ENCODE measurements around the gene ELL2. TPM values are rescaled to one million over a fixed set of nuclear protein-coding genes. Genes with fewer than 3 reads are reported as not detected.
"Not testable (repeated sequence)": the region's sequence is repeated elsewhere in the genome, so short reads cannot be mapped to it uniquely, and the experiment has no call there.

The ELL2 gene
- total and polyA plus RNA-seq, 2 donors (not counting 1 experiment from before 2014, with no cell fraction given), result 7.2 to 27.0 TPM

DNA sequence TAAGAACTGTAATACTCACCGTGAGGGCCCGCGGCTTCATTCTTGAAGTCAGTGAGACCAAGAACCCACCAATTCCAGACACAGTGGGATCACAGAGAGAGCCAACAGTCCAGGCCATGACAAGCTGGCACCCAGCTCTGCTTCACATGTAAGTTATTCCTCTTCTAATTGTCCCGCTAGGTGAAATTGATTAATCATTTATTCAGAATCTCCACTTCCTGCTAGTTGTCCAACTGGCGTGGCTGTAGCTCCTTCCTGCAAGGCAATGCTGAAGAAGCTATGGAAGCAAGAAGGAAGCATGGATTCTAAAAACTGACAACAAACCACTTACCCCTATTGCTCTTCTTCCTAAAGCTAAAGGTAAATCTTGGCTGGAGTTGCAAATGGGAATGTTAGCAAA lies 109.1 kb downstream of the ELL2 start:
- ATAC-seq (ENCODE audit: low read depth), result no peak
- Mint-ChIP-seq H3K27me3 (no peaks in the 10 kb centered on the region), H3K4me3 (no peak overlapping the region), H3K4me1 (no peaks in the 10 kb centered on the region), H3K27ac (no peak overlapping the region), H3K9me3 (ENCODE audit: insufficient read depth) (no peaks in the 10 kb centered on the region)
- Histone ChIP-seq H3K4me1 (ENCODE audit: control insufficient read depth in 2 of 2, insufficient read depth in 2 of 2, low read length in 2 of 2) (no peaks in the 10 kb centered on the region), H3K4me3 (ENCODE audit: control extremely low read depth in 1 of 5, extremely low read depth in 1 of 5, insufficient read depth in 1 of 5, low read depth in 2 of 5, low read length in 4 of 5) (no peak overlapping the region), H3K27ac (ENCODE audit: low read length in 2 of 2) (no peak overlapping the region), H3K9ac (ENCODE audit: low read length) (no peak overlapping the region), H4K20me1 (ENCODE audit: control insufficient read depth, insufficient read depth, low read length, poor library complexity, severe bottlenecking) (no peaks in the 10 kb centered on the region), H3K79me2 (ENCODE audit: control insufficient read depth, insufficient read depth, low read length) (no peaks in the 10 kb centered on the region), H2AFZ (ENCODE audit: insufficient read depth, low read depth, low read length, poor library complexity, severe bottlenecking) (no peak overlapping the region), H3K4me2 (replicated peaks; ENCODE audit: low read depth, low read length, poor library complexity, severe bottlenecking) (no peak overlapping the region), H3K36me3 (replicated peaks in 1 of 2; ENCODE audit: control extremely low read depth in 1 of 2, control insufficient read depth in 1 of 2, extremely low read depth in 1 of 2, insufficient read depth in 2 of 2, low read length in 1 of 2) (no peaks in the 10 kb centered on the region), H3K27me3 (replicated peaks in 1 of 4; ENCODE audit: control extremely low read depth in 1 of 4, control insufficient read depth in 3 of 4, insufficient read depth in 4 of 4, low read length in 3 of 4) (no peaks in the 10 kb centered on the region), H3K9me3 (ENCODE audit: control extremely low read depth in 1 of 3, control insufficient read depth in 2 of 3, insufficient read depth in 1 of 3, low read length in 2 of 3) (no peaks in the 10 kb centered on the region)
- 93% methylated on average over 3 of the region's 5 CpGs for WGBS (ENCODE audit: insufficient coverage)
- intact Hi-C loops (cut with micrococcal nuclease), result no loop called here
- ChIA-PET POLR2A (interaction anchor here (1.0 kb wide), 1 partner anchor 9 kb away, joined by 10 read pairs; no protein-coding TSS in a partner anchor), CTCF (interaction anchor here (0.7 to 22.8 kb wide), 10 partner anchors 8 to 750 kb away, joined by 3 to 748 read pairs (median 8); no protein-coding TSS in a partner anchor)
- DNase-seq, result no peak
- TF ChIP-seq CTCF (IDR thresholded peaks at IDR 0.05) (no peak), EZH2 (IDR thresholded peaks at IDR 0.05; ENCODE audit: borderline replicate concordance, insufficient read depth, low read depth, low read length, poor library complexity, severe bottlenecking) (no peak)

DNA sequence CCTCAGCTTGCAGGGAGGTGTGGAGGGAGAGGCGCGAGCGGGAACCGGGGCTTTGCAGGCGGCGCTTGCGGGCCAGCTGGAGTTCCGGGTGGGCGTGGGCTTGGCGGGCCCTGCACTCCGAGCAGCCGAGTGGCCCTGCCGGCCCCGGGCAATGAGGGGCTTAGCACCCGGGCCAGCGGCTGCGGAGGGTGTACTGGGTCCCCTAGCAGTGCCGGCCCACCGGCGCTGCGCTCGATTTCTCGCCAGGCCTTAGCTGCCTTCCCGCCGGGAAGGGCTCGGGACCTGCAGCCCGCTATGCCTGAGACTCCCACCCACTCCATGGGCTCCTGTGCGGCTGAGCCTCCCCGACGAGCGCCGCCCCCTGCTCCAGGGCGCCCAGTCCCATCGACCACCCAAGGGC lies 110.5 kb downstream of the ELL2 start:
- H4K20me1 ChIP-seq (ENCODE audit: control insufficient read depth, insufficient read depth, low read length, poor library complexity, severe bottlenecking); DNase-seq; POLR2A ChIA-PET; H3K27ac Mint-ChIP-seq; ATAC-seq (ENCODE audit: low read depth); H3K9ac ChIP-seq (ENCODE audit: low read length); H3K27me3 ChIP-seq (replicated peaks in 1 of 4; ENCODE audit: control extremely low read depth in 1 of 4, control insufficient read depth in 3 of 4, insufficient read depth in 4 of 4, low read length in 3 of 4); H3K79me2 ChIP-seq (ENCODE audit: control insufficient read depth, insufficient read depth, low read length); H3K9me3 Mint-ChIP-seq (ENCODE audit: insufficient read depth); H3K4me3 Mint-ChIP-seq; H3K27ac ChIP-seq (ENCODE audit: low read length in 2 of 2); H3K4me1 ChIP-seq (ENCODE audit: control insufficient read depth in 2 of 2, insufficient read depth in 2 of 2, low read length in 2 of 2); H3K9me3 ChIP-seq (ENCODE audit: control extremely low read depth in 1 of 3, control insufficient read depth in 2 of 3, insufficient read depth in 1 of 3, low read length in 2 of 3); H3K27me3 Mint-ChIP-seq; H3K4me3 ChIP-seq (ENCODE audit: control extremely low read depth in 1 of 5, extremely low read depth in 1 of 5, insufficient read depth in 1 of 5, low read depth in 2 of 5, low read length in 4 of 5); H3K4me2 ChIP-seq (replicated peaks; ENCODE audit: low read depth, low read length, poor library complexity, severe bottlenecking); H2AFZ ChIP-seq (ENCODE audit: insufficient read depth, low read depth, low read length, poor library complexity, severe bottlenecking); H3K36me3 ChIP-seq (replicated peaks in 1 of 2; ENCODE audit: control extremely low read depth in 1 of 2, control insufficient read depth in 1 of 2, extremely low read depth in 1 of 2, insufficient read depth in 2 of 2, low read length in 1 of 2); intact Hi-C loops (cut with micrococcal nuclease); H3K4me1 Mint-ChIP-seq: not testable (repeated sequence)
- 98% methylated on average over 29 of the region's 34 CpGs for WGBS (ENCODE audit: insufficient coverage)
- CTCF ChIA-PET, result interaction anchor here (1.3 to 22.8 kb wide), 4 partner anchors 10 to 486 kb away, joined by 4 to 748 read pairs (median 56); no protein-coding TSS in a partner anchor
